Measurements from ENCODE around the gene PAQR8.

Gene PAQR8

GRCh38 chr6:52438926-52439325 lies 77.0 kb downstream of the PAQR8 start:
- Histone ChIP-seq H3K9ac (ENCODE audit: low read depth, low read length) (no peak overlapping the region), H3K4me2 (ENCODE audit: low read length) (no peak overlapping the region), H3K27me3 (ENCODE audit: control insufficient read depth, insufficient read depth, low read length) (no peaks in the 10 kb centered on the region), H3K4me1 (ENCODE audit: control insufficient read depth, insufficient read depth, low read length) (no peaks in the 10 kb centered on the region), H3K9me3 (replicated peaks; ENCODE audit: low read length) (no peaks in the 10 kb centered on the region), H3K36me3 (ENCODE audit: insufficient read depth, low read length) (peaks cover 18% of the 10 kb centered on the region), H3K4me3 (ENCODE audit: low read length) (no peak overlapping the region)

- Histone ChIP-seq H3K4me2 (ENCODE audit: low read length) (no peak overlapping the region), H3K4me3 (ENCODE audit: low read length) (no peak overlapping the region), H3K9ac (ENCODE audit: low read depth, low read length) (no peak overlapping the region), H3K27me3 (ENCODE audit: control insufficient read depth, insufficient read depth, low read length) (no peaks in the 10 kb centered on the region), H3K36me3 (ENCODE audit: insufficient read depth, low read length) (peaks cover 10% of the 10 kb centered on the region), H3K9me3 (replicated peaks; ENCODE audit: low read length) (no peaks in the 10 kb centered on the region), H3K4me1 (ENCODE audit: control insufficient read depth, insufficient read depth, low read length) (peaks cover 5% of the 10 kb centered on the region)
Measured at GRCh38 chr6:52454556-52454955, 92.6 kb downstream of the PAQR8 start.

- Histone ChIP-seq H3K9me3 (replicated peaks; ENCODE audit: low read length) (no peaks in the 10 kb centered on the region), H3K4me2 (ENCODE audit: low read length) (no peak overlapping the region), H3K36me3 (ENCODE audit: insufficient read depth, low read length) (peaks cover 7% of the 10 kb centered on the region), H3K9ac (ENCODE audit: low read depth, low read length) (no peak overlapping the region), H3K4me3 (ENCODE audit: low read length) (no peak overlapping the region), H3K4me1 (ENCODE audit: control insufficient read depth, insufficient read depth, low read length) (peaks cover 5% of the 10 kb centered on the region), H3K27me3 (ENCODE audit: control insufficient read depth, insufficient read depth, low read length) (no peaks in the 10 kb centered on the region)
Measured at GRCh38 chr6:52457096-52457495, 95.1 kb downstream of the PAQR8 start.

All from skeletal muscle satellite cell (primary cell).